ENCODE results near the gene SESN3.
"Not testable (repeated sequence)": the region's sequence is repeated elsewhere in the genome, so short reads cannot be mapped to it uniquely, and the experiment has no call there.

SESN3 gene

GRCh38 chr11:95219599-95219998, 11.4 kb downstream of the SESN3 start:
- DNase-seq (ENCODE audit: low read depth in 2 of 2): no peak

- DNase-seq (ENCODE audit: low read depth in 2 of 2): no peak
Measured at GRCh38 chr11:95218149-95218548, 12.9 kb downstream of the SESN3 start.

GRCh38 chr11:95212609-95213008, 18.4 kb downstream of the SESN3 start:
- DNase-seq (ENCODE audit: low read depth in 2 of 2): no peak

GRCh38 chr11:95209535-95209934, 21.5 kb downstream of the SESN3 start:
- not testable (repeated sequence) for DNase-seq (ENCODE audit: low read depth in 2 of 2)

- no peak for DNase-seq (ENCODE audit: low read depth in 2 of 2)
Measured at GRCh38 chr11:95200781-95201457, 30.1 kb downstream of the SESN3 start.

- DNase-seq (ENCODE audit: low read depth in 2 of 2): no peak
Measured at GRCh38 chr11:95195831-95196230, 35.2 kb downstream of the SESN3 start.

GRCh38 chr11:95193541-95193940, 37.5 kb downstream of the SESN3 start:
- no peak for DNase-seq (ENCODE audit: low read depth in 2 of 2)

- DNase-seq (ENCODE audit: low read depth in 2 of 2): no peak
Measured at GRCh38 chr11:95192717-95193116, 38.3 kb downstream of the SESN3 start.

- no peak for DNase-seq (ENCODE audit: low read depth in 2 of 2)
Measured at GRCh38 chr11:95187723-95188122, 43.3 kb downstream of the SESN3 start.

GRCh38 chr11:95182397-95182796, 48.6 kb downstream of the SESN3 start:
- DNase-seq (ENCODE audit: low read depth in 2 of 2): no peak

- DNase-seq (ENCODE audit: low read depth in 2 of 2): no peak
Measured at GRCh38 chr11:95175818-95176380, 55.1 kb downstream of the SESN3 start.

- no peak for DNase-seq (ENCODE audit: low read depth in 2 of 2)
Measured at GRCh38 chr11:95170294-95170693, 60.7 kb downstream of the SESN3 start.

GRCh38 chr11:95166781-95167180, 64.2 kb downstream of the SESN3 start:
- no peak for DNase-seq (ENCODE audit: low read depth in 2 of 2)

GRCh38 chr11:95165638-95166037, 65.4 kb downstream of the SESN3 start:
- DNase-seq (ENCODE audit: low read depth in 2 of 2): no peak

GRCh38 chr11:95163106-95163505, 67.9 kb downstream of the SESN3 start:
- DNase-seq (ENCODE audit: low read depth in 2 of 2): no peak

GRCh38 chr11:95161248-95161647, 69.8 kb downstream of the SESN3 start:
- no peak for DNase-seq (ENCODE audit: low read depth in 2 of 2)

- no peak for DNase-seq (ENCODE audit: low read depth in 2 of 2)
Measured at GRCh38 chr11:95157824-95158223, 73.2 kb downstream of the SESN3 start.

GRCh38 chr11:95156916-95157541, 74.0 kb downstream of the SESN3 start:
- DNase-seq (ENCODE audit: low read depth in 2 of 2): no peak

GRCh38 chr11:95156133-95156721, 74.8 kb downstream of the SESN3 start:
- no peak for DNase-seq (ENCODE audit: low read depth in 2 of 2)

- no peak for DNase-seq (ENCODE audit: low read depth in 2 of 2)
Measured at GRCh38 chr11:95155385-95155784, 75.6 kb downstream of the SESN3 start.

- DNase-seq (ENCODE audit: low read depth in 2 of 2): no peak
Measured at GRCh38 chr11:95154514-95154913, 76.5 kb downstream of the SESN3 start.

- DNase-seq (ENCODE audit: low read depth in 2 of 2): no peak
Measured at GRCh38 chr11:95153857-95154246, 77.2 kb downstream of the SESN3 start.

Data from stimulated activated CD8-positive, alpha-beta memory T cell treated with anti-CD3 and anti-CD28 coated beads, Interleukin-7, amount 100 ng/mL, for 1 hour (primary cell).